ENCODE results near the gene UGGT1.
"Not testable (repeated sequence)": the region's sequence is repeated elsewhere in the genome, so short reads cannot be mapped to it uniquely, and the experiment has no call there.

The UGGT1 gene

DNA sequence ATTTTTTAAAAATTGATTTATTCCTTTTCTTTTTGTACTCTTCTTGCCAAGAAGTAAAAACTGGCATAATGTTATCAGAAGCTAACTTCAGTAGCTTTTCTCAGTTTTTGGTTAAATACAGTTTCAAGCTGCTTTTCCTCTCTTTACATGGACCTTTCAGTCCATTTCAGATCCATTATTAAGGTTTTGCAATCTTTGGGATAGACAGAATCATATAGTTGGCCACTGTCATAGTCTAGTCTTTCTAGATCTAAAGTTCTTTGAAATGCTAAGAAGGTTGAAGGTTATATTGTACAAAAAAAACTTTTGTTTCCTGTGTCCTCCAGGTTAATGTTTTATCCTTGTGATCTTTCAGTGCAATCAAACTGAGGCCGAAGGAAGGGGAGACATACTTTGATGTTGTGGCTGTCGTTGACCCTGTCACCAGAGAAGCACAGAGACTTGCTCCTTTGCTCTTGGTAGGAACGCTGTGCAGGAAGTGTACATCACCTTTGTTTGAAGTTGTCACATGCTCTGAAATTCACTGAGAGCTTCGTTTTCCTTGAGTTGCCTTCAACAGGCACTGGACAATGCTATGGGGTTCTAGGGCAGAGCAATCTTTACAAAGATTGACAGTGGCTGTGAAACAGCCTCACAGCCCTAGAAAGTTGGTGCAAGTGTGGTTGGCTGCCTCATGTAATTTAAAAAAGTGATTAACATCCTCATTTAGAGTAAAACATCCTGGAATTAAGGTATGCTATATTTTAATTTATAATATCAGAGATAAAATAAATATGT lies 79.1 kb downstream of the UGGT1 start:
- DNase-seq (ENCODE audit: extremely low read depth in 1 of 2, low read depth in 1 of 2), result no peak

DNA sequence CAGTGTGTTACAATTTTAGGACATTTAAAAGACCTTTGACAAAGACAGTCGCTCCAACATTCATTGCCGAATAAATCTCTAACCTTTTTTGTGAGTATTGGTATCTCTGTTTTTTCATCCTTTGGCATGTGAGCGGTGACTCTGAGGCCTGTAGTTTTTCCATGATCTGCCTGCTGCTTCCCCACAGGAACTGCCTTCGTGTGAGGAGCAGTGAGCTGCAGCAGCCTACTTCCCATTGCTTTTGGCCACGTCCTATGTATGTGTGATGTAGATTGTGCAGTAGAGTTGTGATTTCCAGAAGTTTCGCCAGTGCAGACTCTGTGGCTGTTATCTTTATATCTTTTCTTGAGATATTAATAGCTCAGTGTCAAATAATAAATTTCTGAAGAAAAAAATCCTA lies 79.8 kb downstream of the UGGT1 start:
- no peak for DNase-seq (ENCODE audit: extremely low read depth in 1 of 2, low read depth in 1 of 2)

DNA sequence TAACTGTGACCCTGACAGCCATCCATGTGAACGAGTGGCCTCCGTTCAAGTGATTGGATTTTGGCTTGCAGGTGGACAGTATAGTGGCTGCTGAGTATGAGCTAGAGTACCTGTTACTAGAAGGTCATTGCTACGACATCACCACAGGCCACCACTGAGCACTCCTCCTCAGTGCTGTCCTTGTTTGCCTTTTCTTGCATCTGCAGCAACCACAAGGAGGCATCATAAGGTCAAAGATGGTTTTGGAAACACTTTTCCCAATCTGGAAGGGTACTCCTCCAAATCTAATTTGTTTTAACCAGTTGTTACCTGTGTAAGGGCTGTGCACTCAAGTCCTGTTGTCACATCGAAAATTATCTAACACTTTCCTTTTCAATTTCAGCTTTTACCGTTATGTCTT lies 81.2 kb downstream of the UGGT1 start:
- DNase-seq (ENCODE audit: extremely low read depth in 1 of 2, low read depth in 1 of 2), result no peak

DNA sequence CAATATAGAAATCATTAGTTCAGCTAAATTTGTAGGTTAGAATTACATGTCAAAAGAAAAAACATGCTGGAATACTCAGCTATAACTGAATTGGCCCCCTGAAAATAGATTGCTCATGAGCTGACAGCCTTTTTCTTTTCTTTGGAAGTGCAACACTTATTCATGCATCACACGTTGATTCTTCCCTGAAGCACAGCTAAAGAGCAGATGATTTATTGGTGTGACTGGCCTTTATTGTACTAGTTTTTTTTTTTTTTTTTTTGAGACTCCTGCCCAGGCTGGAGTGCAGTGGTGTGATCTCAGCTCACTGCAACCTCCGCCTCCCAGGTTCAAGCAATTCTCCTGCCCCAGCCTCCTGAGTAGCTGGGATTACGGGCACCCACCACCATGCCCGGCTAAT lies 83.1 kb downstream of the UGGT1 start:
- not testable (repeated sequence) for DNase-seq (ENCODE audit: extremely low read depth in 1 of 2, low read depth in 1 of 2)

DNA sequence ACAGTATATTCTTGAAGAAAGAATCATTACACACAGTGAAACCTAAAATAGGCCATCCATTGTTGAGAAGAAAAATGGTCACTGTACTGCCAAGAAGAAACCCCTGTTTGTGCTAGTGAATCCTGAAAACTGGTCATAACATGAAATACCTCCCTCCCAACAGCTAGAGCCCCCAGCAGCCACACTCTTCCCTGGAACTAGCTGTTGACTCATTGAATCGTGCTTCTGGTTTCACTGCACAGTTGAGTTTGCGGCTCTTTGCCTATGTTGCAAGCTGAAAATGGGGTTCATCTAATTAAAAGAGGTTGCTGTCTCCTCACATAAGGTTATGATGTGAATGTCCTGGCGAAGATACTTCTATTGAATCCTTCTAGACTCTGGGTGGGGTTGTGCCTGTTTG lies 86.3 kb downstream of the UGGT1 start:
- DNase-seq (ENCODE audit: extremely low read depth in 1 of 2, low read depth in 1 of 2), result no peak

DNA sequence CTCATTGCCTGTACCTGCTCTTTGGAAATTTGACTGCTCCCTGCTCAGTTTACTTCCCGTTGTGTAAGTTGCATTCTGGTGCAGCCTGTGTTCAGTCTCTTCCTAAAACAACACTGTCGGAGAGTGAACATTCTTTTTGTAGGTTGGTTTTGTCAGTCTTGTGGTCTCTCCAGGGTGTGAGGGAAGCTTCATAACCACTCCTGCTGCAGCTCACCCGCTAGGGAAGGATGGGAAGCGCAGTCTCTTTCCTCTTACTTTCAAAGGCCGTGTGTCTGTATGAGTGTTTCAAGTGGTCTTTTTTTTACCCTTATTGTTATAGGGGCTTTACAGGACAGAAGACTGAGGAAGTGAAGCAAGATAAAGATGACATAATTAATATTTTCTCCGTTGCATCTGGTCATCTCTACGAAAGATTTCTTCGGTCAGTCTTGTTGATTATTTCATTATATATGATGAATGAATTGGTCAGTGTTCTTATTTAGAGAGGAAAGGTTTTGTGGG lies 87.2 kb downstream of the UGGT1 start:
- DNase-seq (ENCODE audit: extremely low read depth in 1 of 2, low read depth in 1 of 2), result no peak

DNA sequence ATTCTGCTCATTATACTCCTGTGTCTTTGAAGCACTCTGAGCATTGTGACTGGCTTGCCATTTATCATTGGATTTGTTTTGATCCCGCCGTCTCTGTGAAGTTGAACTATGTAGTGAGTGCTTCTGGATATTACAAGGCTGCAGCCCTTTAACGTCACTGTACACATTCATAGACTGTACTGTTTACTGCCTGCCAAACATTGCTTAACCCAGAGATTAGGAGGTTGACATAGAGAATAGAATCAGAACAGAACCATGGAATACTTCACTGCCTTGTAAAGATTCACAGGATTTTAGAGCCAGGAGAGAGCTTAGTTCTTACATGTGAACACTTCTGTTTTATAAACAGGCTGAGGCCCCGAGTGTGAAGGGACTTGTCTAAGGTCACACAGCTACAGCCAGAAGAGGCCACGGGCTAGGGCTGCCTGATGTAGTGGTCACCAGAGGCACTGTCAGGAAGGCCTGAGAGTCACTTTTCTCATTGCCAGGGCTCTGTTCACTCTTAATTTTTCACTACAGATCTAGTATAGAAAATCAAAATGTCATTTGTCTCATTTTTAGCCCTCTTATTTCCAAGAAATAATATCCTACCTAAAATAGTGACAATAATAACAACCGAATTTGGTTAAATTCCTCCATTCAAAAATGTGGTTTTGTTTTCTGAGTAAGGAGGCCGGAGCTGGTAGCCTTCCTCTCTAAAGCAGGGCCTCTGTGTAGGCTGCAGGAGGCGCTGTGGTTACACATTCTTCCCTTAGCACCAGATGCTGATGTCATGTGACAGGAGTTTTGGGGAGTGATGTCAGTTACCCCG lies 87.9 kb downstream of the UGGT1 start:
- peak in 1 of 2 donors; percentile 19 for DNase-seq (ENCODE audit: extremely low read depth in 1 of 2, low read depth in 1 of 2)

DNA sequence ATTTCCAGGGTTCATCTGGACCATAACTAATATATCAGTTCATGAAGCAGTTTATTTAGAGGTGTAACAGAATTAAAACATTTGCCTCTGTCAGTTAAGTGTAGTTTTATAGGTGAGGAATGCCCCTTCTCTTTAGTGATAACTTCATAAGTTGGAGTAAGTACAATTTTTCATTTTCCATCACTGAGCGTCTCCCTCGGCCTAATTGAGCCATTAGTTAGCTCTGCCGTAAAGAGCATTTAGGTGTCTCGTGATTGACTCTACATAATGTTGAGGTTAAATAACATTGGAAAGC lies 88.4 kb downstream of the UGGT1 start:
- no peak for DNase-seq (ENCODE audit: extremely low read depth in 1 of 2, low read depth in 1 of 2)

DNA sequence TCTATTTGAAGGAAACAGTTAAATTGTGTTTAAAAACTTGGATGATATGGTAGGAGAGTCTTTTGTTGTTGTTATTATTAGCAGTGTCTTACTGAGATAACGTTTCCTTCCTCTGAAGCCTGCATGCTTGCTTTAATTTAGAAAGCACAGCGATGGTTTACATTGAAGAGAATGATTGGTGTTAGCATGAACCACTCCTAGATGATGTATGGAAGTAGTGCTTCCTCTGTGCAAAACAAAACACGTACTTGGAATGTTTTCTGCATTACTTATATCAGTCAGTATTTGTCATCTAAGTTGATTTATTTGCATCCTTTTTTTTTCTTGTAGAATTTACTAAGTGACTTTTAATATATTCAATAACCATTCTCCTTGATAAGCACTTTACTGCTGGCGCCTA lies 89.0 kb downstream of the UGGT1 start:
- no peak for DNase-seq (ENCODE audit: extremely low read depth in 1 of 2, low read depth in 1 of 2)

DNA sequence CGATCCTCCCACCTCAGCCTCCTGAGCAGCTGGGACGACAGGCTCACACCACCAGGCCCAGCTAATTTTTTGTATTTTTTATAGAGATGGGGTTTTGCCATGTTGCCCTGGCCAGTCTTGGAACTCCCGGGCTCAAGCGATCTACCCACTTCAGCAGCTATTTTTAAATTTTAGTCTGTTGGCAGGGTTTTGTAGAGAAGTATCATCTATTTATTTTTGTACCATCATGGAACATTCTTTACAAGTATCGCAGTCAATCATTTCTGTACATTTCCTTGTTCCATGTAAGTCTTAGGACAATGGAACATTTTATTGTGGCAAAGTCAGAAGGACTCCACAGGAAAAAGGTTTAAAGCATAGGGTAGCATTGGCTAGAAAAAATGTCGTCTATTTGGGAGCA lies 94.6 kb downstream of the UGGT1 start:
- DNase-seq (ENCODE audit: extremely low read depth in 1 of 2, low read depth in 1 of 2), result no peak

DNA sequence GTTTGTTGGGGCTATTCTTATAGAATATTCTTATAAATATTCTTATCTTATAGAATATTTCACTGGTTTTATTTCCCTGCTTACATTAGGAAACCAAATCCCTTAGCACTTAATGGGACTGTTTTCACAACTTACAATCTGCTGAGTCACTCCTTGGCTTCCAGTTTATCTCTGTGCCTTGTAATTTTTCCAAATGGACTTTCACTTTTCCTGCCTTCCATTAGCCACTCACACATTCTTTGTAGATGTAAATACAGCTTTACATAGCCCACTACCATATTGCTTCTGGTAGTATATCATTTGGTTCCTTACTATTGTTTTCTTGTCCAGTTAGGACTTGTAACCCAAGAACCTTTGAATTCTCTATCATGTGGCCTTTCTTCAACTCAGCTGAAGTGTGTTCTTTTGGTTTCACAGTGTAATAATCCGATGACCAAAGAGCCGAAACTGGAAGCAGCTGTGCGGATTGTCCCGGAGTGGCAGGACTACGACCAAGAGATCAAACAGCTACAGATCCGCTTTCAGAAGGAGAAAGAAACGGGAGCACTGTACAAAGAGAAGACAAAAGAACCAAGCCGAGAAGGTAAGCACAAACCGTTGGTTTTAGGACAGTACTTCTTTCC lies 96.1 kb downstream of the UGGT1 start:
- DNase-seq (ENCODE audit: extremely low read depth in 1 of 2, low read depth in 1 of 2), result no peak

DNA sequence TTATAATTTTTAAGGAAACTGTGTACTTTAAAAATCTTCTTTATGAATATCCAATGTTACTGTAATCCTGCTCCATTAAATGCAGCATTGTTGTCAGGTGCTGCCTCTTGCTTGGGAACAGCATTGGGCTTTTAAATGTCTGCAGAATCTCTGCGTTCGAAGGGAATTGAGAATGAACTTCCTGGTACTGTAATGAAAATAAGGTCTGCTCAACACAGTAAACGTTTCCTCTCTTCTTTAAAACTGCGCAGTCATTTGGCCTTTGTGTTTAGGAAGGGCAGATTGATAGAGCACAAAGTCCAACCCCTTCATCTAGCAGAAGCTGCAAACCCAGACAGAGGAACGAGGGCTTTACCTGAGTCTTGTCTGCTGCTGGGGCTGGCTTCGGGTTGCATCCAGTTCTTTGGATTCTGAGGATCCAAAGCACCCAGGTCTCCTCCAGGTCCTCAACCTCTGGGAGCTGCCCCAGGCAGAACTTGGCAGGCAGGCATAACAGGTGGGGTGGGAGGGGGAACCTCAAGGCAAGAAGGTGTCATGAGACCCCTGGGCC lies 104.5 kb downstream of the UGGT1 start:
- DNase-seq (ENCODE audit: extremely low read depth in 1 of 2, low read depth in 1 of 2), result no peak

DNA sequence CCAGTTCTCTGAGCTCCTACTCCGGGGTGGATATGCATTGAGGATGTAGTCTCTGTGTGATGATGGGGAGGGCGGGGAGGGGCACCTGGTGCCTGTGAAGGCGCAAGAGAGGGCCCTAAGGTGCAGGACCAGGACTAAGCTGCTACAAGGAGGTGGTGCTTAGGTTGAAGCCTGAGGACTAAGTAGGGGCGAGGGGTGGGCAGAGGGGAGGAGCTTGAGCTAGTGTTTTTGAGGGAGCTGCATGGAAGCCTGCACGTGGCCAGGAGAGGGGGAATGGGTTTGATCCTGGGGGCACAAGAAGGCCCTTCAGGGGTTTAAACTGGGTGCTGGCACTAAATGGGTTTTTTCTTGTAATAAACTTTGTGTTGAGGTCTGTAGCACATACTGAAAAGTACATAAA lies 105.0 kb downstream of the UGGT1 start:
- DNase-seq (ENCODE audit: extremely low read depth in 1 of 2, low read depth in 1 of 2), result no peak

DNA sequence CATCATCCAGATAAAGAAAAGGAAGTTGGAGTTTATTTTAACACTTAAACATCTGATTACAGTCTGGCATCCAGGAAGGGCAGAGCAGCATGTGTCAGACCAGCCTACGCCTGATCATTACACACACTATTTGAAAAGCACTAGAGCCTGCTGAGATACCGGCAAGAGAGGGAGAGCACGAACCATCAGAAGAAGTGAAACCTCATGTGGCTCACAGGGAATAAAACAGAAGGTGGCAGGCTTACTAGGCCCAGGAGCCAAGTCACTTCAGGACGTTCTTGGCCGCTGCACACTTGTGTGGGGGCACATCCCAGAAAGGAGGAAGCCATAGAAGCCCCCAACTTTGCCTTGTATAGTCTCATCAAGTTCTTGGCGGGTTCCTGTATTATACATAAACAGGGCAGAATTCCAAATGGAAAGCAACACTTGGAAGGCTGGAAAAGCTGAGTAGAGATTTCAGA lies 105.5 kb downstream of the UGGT1 start:
- DNase-seq (ENCODE audit: extremely low read depth in 1 of 2, low read depth in 1 of 2), result no peak

DNA sequence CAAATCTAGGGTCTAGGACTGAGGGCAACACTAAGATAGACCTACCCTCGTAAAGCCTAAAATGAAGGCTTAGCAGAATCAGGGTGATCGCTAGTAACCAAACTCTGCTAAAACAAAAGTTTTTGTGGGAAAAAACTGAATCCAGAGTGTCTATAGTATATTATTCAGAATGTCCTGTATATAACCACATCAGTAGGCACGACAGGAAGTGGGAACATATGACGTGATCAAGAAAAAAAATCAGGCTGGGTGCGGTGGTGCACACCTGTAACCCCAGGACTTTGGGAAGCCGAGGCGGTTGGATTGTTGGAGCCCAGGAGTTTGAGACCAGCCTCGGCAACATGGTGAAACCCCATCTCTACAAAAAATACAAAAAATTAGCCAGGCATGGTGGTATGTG lies 106.1 kb downstream of the UGGT1 start:
- no peak for DNase-seq (ENCODE audit: extremely low read depth in 1 of 2, low read depth in 1 of 2)

DNA sequence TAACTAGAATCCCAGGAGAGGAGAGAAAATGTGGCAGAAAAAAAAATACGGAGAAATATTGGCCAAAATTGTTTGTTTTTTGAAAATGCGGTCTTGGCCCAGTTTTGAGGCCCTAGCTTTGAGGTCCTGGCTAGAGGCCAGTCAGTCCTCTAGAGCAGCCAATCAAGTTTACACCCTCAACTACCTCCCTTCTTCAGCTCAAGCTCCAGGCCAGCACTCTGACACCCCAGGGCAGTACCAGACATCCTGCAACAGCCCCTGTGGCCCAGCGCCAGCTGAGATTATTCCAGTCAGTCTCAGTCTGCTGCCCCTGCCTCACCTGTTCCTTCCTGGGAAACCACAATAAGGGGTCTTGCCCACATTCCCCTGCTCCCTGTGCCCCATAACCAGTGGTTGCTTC lies 107.7 kb downstream of the UGGT1 start:
- no peak for DNase-seq (ENCODE audit: extremely low read depth in 1 of 2, low read depth in 1 of 2)

DNA sequence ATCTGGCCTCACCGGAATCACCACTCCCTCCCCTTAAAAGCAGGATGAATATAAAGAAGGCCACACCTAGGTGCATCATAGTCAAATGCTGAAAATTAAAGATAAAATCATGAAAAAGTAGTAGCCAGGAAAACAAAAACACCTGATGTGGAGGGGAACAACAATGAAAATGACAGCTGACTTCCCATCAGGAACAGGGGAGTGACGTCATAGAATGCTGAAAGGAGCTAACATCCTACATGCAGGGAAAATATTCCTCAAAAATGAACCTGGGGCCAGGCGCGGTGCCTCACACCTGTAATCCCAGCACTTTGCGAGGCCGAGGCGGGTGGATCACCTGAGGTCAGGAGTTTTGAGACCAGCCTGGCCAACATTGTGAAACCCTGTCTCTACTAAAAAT lies 108.1 kb downstream of the UGGT1 start:
- no peak for DNase-seq (ENCODE audit: extremely low read depth in 1 of 2, low read depth in 1 of 2)

DNA sequence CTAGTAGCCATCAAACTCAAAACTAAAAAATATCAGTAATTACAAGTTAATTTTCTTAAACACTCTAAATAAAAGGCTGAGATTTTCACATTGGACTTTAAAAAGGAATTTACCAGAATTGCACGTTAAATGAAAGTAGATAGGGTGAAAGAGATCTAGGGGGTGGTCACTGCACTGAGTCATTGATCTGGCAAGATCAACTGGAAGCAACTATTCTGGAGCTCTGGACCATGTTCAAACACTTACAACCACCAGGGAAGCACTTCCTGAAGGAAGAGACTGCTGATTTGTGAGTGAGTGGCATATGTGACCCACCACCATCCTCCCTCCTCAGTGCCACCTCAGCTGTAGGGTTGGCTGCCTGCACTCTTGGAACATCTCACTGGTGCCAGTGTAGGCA lies 111.8 kb downstream of the UGGT1 start:
- DNase-seq (ENCODE audit: extremely low read depth in 1 of 2, low read depth in 1 of 2), result no peak

DNA sequence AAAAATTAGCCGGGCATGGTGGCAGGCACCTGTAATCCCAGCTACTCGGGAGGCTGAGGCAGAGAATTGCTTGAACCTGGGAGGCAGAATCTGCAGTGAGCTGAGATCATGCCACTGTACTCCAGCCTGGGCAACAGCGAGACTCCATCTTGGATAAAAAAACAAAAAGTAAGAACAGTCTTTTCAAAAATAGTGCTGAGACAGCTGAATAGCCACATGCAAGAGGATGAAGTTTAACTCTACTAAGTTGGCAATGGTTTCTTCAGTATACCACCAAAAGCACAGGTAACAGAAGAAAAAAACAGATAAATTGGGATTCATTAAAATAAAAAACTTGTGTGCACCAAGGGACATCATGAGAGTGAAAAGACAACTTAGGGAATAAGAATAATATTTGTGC lies 115.2 kb downstream of the UGGT1 start:
- no peak for DNase-seq (ENCODE audit: extremely low read depth in 1 of 2, low read depth in 1 of 2)

DNA sequence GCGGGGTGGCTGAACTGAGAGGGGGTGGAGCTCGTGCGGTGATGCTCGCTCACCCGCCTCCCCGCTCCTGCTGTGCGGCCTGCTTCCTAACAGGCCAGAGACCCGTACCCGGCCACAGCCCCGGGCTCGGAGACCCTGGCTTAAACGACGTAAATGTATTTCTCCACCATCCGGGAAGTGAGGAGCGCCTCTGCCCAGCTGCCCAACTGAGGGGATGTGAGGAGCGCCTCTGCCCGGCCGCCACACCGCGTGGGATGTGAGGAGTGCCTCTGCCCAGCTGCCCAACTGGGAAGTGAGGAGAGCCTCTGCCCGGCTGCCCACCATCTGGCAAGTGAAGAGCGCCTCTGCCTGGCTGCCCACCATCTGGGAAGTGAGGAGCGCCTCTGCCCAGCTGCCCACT lies 117.0 kb downstream of the UGGT1 start:
- no peak for DNase-seq (ENCODE audit: extremely low read depth in 1 of 2, low read depth in 1 of 2)

DNA sequence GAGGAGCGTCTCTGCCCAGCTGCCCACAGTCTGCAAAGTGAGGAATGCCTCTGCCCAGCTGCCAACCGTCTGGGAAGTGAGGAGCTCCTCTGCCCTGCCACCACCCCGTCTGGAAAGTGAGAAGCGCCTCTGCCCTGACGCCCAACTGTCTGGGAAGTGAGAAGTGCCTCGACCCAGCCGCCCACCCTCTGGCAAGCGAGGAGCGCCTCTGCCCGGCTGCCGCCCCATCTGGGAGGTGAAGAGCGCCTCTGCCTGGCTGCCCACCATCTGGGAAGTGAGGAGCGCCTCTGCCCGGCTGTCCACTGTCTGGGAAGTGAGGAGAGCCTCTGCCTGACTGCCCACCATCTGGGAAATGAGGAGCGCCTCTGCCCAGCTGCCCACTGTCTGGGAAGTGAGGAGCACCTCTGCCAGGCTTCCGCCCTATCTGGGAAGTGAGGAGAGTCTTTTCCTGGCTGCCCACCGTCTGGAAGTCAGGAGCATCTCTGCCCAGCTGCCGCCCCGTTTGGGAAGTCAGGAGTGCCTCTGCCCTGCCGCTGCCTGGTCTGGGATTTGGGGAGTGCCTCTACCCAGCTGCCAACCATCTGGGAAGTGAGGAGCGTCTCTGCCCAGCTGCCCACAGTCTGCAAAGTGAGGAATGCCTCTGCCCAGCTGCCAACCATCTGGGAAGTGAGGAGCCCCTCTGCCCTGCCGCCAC lies 117.8 kb downstream of the UGGT1 start:
- DNase-seq (ENCODE audit: extremely low read depth in 1 of 2, low read depth in 1 of 2), result not testable (repeated sequence)

Data from stimulated activated CD8-positive, alpha-beta memory T cell treated with anti-CD3 and anti-CD28 coated beads, Interleukin-7, amount 100 ng/mL, for 48 hours (primary cell).